ENCODE results near the gene OGA.

OGA gene

DNA sequence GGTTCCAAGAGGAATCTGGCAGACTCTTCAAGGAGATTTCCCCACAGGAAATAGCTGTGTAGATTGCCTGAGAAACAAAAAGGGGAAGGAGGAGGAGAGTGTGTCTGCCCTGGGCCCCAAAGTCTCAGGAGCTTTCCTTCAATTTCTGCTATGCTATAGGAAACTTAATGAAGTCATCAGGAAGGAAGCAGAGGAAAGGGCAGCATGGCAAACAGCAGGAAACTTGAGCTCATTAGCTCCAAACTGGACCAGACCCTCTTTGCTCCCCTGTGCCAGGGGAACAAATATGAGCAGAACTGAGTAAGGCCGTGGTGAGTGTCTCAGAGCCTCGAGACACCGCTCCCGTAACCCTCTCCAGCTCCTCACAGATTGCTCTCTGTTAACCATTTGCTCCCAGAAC is 30.2 kb upstream of the OGA start:
- DNase-seq = no peak
- H3K27ac ChIP-seq (ENCODE audit: insufficient read depth, low read length, poor library complexity, severe bottlenecking) = no peak overlapping the region

DNA sequence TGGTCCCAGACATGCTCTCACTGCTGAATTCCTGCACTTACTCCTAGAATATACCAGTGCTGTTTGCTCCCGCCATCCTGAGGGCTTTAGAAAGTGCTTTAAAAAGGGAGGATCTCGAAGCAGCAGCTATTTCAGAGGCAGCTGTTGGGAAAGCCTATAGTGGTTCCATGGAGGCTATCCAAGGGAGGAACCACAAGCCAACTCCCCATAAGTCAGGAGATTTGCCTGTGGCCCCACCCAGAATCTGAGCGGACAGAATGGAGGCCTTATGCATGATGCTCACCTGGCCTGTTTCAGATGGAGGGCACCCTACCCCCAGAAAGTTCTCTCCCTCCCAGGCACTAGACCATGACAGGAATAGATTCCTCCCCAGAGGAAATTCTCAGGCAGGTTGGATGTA is 27.6 kb upstream of the OGA start:
- Histone ChIP-seq H3K27ac (ENCODE audit: insufficient read depth, low read length, poor library complexity, severe bottlenecking) (no peak overlapping the region), H3K27me3 (replicated peaks; ENCODE audit: control insufficient read depth, insufficient read depth, low read length, poor library complexity, severe bottlenecking) (no peaks in the 10 kb centered on the region), H3K4me3 (ENCODE audit: insufficient read depth, low read depth, low read length, poor library complexity, severe bottlenecking) (no peak overlapping the region), H3K4me1 (ENCODE audit: control insufficient read depth, insufficient read depth, low read length, poor library complexity, severe bottlenecking) (peaks cover 13% of the 10 kb centered on the region), H3K36me3 (ENCODE audit: control insufficient read depth, insufficient read depth, low read length) (peaks cover 17% of the 10 kb centered on the region), H3K9me3 (ENCODE audit: control insufficient read depth, low read length) (no peaks in the 10 kb centered on the region)
- no peak for DNase-seq

More for the DNA sequence above, 30.2 kb upstream of the OGA start:
- no peak overlapping the region for H3K4me3 ChIP-seq (ENCODE audit: insufficient read depth, low read depth, low read length, poor library complexity, severe bottlenecking)
- no peaks in the 10 kb centered on the region for H3K9me3 ChIP-seq (ENCODE audit: control insufficient read depth, low read length)
- peaks cover 6% of the 10 kb centered on the region for H3K4me1 ChIP-seq (ENCODE audit: control insufficient read depth, insufficient read depth, low read length, poor library complexity, severe bottlenecking)
- no peaks in the 10 kb centered on the region for H3K27me3 ChIP-seq (replicated peaks; ENCODE audit: control insufficient read depth, insufficient read depth, low read length, poor library complexity, severe bottlenecking)
- peaks cover 19% of the 10 kb centered on the region for H3K36me3 ChIP-seq (ENCODE audit: control insufficient read depth, insufficient read depth, low read length)

DNA sequence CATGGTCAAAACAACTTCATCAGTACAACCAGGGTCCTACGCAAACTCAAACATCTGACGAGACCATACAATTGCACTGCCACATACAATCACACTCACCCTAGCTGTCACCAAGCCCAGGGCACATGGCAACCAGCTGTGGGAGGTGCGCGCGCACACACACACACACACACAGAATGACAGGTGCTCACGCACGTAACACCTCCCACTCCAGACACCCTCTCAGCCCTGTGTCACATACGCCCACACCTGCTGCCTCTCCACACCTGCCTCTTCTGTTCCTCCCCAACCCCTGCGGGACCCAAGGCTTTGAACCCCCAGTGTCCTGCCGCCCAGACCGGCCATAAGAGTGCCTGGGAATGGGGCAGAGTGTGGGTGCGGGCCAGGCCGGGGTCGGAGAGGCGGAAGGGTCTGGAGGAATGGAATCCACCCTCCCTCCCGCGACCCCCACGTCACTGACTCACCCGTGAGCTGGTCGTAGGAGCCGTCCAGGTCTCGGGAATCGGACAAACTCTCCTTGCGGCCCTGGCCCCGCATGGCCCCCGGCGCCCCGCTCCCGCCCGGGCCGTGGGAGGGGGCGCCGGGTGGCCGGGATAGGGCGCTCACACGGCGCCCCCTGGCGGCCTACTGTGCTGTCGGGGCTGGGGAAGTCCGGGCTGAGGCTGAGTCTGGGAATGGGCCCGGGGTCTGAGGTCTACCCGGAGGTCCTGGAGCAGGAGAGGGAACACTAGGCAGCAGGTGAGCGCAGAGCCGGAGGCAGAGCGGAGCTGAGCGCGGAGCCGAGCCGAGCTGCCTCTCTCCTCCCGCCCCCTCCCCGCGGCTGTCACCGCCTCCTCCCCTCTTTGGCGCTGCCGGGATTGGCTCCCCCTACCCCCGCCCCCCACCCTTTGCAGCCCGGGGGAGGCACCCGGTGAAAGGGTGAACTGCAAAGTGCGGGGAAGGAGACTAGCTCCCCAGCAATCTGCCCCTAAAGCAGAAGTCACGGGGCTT is 25.1 kb upstream of the OGA start, which contains the start of gene KCNIP2:
Gene KCNIP2, minus strand, starts transcription at position 769 of the 990 bp plus-strand sequence. Its CDS starts 232 bp downstream, at position 537.
- Histone ChIP-seq H3K4me1 (ENCODE audit: control insufficient read depth, insufficient read depth, low read length, poor library complexity, severe bottlenecking) (peaks cover 29% of the 10 kb centered on the region), H3K27ac (ENCODE audit: insufficient read depth, low read length, poor library complexity, severe bottlenecking) (no peak within 1 kb of the TSS)
- DNase-seq = peak; percentile 34 to 64 (median 59)

DNA sequence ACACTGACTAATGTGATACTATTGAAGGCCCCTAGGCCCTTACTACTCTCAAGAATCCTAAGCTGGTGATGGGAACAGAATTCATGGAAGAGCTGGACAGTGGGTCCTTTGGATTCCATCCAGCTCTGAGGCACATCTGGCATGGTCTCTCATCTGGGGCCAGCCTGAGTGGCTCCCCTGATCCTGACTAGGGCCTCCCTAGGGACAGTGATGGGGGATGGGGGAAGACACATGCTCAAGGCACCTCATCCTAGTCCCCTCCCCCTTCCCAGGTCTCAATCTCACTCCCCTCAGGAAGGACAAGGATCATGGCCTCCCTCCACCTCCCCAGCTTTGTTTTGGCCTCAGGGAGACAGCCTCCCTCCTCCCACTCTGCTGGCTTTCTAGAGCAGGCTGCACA is 23.6 kb upstream of the OGA start:
- DNase-seq = no peak
- Histone ChIP-seq H3K4me1 (ENCODE audit: control insufficient read depth, insufficient read depth, low read length, poor library complexity, severe bottlenecking) (peaks cover 29% of the 10 kb centered on the region), H3K4me3 (ENCODE audit: insufficient read depth, low read depth, low read length, poor library complexity, severe bottlenecking) (no peak overlapping the region), H3K9me3 (ENCODE audit: control insufficient read depth, low read length) (no peaks in the 10 kb centered on the region), H3K36me3 (ENCODE audit: control insufficient read depth, insufficient read depth, low read length) (no peaks in the 10 kb centered on the region), H3K27me3 (replicated peaks; ENCODE audit: control insufficient read depth, insufficient read depth, low read length, poor library complexity, severe bottlenecking) (no peaks in the 10 kb centered on the region), H3K27ac (ENCODE audit: insufficient read depth, low read length, poor library complexity, severe bottlenecking) (no peak overlapping the region)

More for the DNA sequence above, 25.1 kb upstream of the OGA start, which contains the start of gene KCNIP2:
- H3K27me3 ChIP-seq (replicated peaks; ENCODE audit: control insufficient read depth, insufficient read depth, low read length, poor library complexity, severe bottlenecking) = no peaks in the 10 kb centered on the region
- H3K4me3 ChIP-seq (ENCODE audit: insufficient read depth, low read depth, low read length, poor library complexity, severe bottlenecking) = peak within 1 kb of the TSS; percentile 40
- no peaks in the 10 kb centered on the region for H3K9me3 ChIP-seq (ENCODE audit: control insufficient read depth, low read length)
- peaks cover 11% of the 10 kb centered on the region for H3K36me3 ChIP-seq (ENCODE audit: control insufficient read depth, insufficient read depth, low read length)

- H3K4me3 ChIP-seq (ENCODE audit: insufficient read depth, low read depth, low read length, poor library complexity, severe bottlenecking) = peak overlapping the region; percentile 54
- peak; percentile 52 to 63 (median 57) for DNase-seq
- H3K27me3 ChIP-seq (replicated peaks; ENCODE audit: control insufficient read depth, insufficient read depth, low read length, poor library complexity, severe bottlenecking) = no peaks in the 10 kb centered on the region
- no peak overlapping the region for H3K27ac ChIP-seq (ENCODE audit: insufficient read depth, low read length, poor library complexity, severe bottlenecking)
- H3K9me3 ChIP-seq (ENCODE audit: control insufficient read depth, low read length) = no peaks in the 10 kb centered on the region
- H3K36me3 ChIP-seq (ENCODE audit: control insufficient read depth, insufficient read depth, low read length) = no peaks in the 10 kb centered on the region
- peaks cover 34% of the 10 kb centered on the region for H3K4me1 ChIP-seq (ENCODE audit: control insufficient read depth, insufficient read depth, low read length, poor library complexity, severe bottlenecking)
Measured at GRCh38 chr10:101840741-101841453, 22.7 kb upstream of the OGA start.

- no peaks in the 10 kb centered on the region for H3K27me3 ChIP-seq (replicated peaks; ENCODE audit: control insufficient read depth, insufficient read depth, low read length, poor library complexity, severe bottlenecking)
- H3K9me3 ChIP-seq (ENCODE audit: control insufficient read depth, low read length) = no peaks in the 10 kb centered on the region
- no peaks in the 10 kb centered on the region for H3K36me3 ChIP-seq (ENCODE audit: control insufficient read depth, insufficient read depth, low read length)
- peaks cover 41% of the 10 kb centered on the region for H3K4me1 ChIP-seq (ENCODE audit: control insufficient read depth, insufficient read depth, low read length, poor library complexity, severe bottlenecking)
- no peak for DNase-seq
- H3K27ac ChIP-seq (ENCODE audit: insufficient read depth, low read length, poor library complexity, severe bottlenecking) = peak overlapping the region; percentile 11
- peak overlapping the region; percentile 54 for H3K4me3 ChIP-seq (ENCODE audit: insufficient read depth, low read depth, low read length, poor library complexity, severe bottlenecking)
Measured at GRCh38 chr10:101840102-101840684, 21.9 kb upstream of the OGA start.

- Histone ChIP-seq H3K27ac (ENCODE audit: insufficient read depth, low read length, poor library complexity, severe bottlenecking) (peak overlapping the region; percentile 11), H3K9me3 (ENCODE audit: control insufficient read depth, low read length) (no peaks in the 10 kb centered on the region), H3K36me3 (ENCODE audit: control insufficient read depth, insufficient read depth, low read length) (no peaks in the 10 kb centered on the region), H3K27me3 (replicated peaks; ENCODE audit: control insufficient read depth, insufficient read depth, low read length, poor library complexity, severe bottlenecking) (no peaks in the 10 kb centered on the region), H3K4me3 (ENCODE audit: insufficient read depth, low read depth, low read length, poor library complexity, severe bottlenecking) (peak overlapping the region; percentile 54), H3K4me1 (ENCODE audit: control insufficient read depth, insufficient read depth, low read length, poor library complexity, severe bottlenecking) (peaks cover 47% of the 10 kb centered on the region)
- peak; percentile 44 to 63 (median 55) for DNase-seq
Measured at GRCh38 chr10:101839416-101840063, 21.3 kb upstream of the OGA start.

DNA sequence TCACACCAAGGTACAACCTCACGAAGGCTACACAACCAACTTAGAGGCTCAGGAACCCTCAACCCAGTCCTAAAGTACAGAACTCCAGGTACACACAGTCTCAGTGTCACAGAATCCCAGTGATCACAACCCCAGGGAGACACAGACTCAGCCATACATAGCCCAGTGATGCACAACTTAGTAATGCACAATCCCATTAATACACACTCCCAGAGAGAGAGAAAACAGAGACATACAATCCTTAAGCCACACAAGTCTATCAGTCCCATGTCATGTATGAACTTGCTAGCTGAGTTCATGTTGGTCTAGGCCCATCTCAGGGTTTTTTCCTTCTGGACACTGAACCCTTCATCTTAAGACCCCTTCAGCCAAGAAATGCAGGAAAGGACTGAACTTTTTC is 20.8 kb upstream of the OGA start:
- Histone ChIP-seq H3K9me3 (ENCODE audit: control insufficient read depth, low read length) (no peaks in the 10 kb centered on the region), H3K27me3 (replicated peaks; ENCODE audit: control insufficient read depth, insufficient read depth, low read length, poor library complexity, severe bottlenecking) (no peaks in the 10 kb centered on the region), H3K36me3 (ENCODE audit: control insufficient read depth, insufficient read depth, low read length) (no peaks in the 10 kb centered on the region), H3K4me1 (ENCODE audit: control insufficient read depth, insufficient read depth, low read length, poor library complexity, severe bottlenecking) (peaks cover 48% of the 10 kb centered on the region), H3K4me3 (ENCODE audit: insufficient read depth, low read depth, low read length, poor library complexity, severe bottlenecking) (no peak overlapping the region), H3K27ac (ENCODE audit: insufficient read depth, low read length, poor library complexity, severe bottlenecking) (no peak overlapping the region)
- DNase-seq = no peak

DNA sequence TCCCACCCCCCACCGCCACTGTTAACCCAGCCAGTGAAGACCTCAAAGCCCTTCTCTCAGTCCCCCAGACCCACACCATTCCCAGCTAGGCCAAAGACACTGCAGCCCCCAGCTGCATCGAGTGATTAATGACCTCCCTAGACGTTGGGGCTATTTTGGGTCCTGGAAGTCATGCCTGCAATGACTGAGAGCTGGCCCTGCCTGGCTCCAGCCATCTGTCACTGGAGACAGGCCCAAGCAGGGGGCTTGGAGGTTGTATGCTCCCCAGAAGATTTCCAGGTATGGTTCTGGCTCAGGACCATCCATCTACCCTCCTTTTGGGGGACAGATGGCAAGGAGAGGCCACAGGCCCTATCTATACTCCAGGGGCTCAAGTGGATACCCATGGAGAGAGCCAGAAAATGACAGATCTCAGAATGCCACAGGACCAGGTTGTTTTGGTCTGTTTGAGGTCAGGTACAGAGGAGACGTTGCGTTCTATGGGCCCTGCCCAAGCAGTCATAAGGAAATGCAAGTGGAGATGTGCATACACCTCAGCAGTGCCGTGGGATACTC is 20.2 kb upstream of the OGA start:
- no peak for DNase-seq
- H3K4me3 ChIP-seq (ENCODE audit: insufficient read depth, low read depth, low read length, poor library complexity, severe bottlenecking) = no peak overlapping the region
- no peak overlapping the region for H3K27ac ChIP-seq (ENCODE audit: insufficient read depth, low read length, poor library complexity, severe bottlenecking)
- H3K27me3 ChIP-seq (replicated peaks; ENCODE audit: control insufficient read depth, insufficient read depth, low read length, poor library complexity, severe bottlenecking) = no peaks in the 10 kb centered on the region
- H3K9me3 ChIP-seq (ENCODE audit: control insufficient read depth, low read length) = no peaks in the 10 kb centered on the region
- no peaks in the 10 kb centered on the region for H3K36me3 ChIP-seq (ENCODE audit: control insufficient read depth, insufficient read depth, low read length)
- peaks cover 52% of the 10 kb centered on the region for H3K4me1 ChIP-seq (ENCODE audit: control insufficient read depth, insufficient read depth, low read length, poor library complexity, severe bottlenecking)
